ENCODE data around the gene ABCC1.

DNA sequence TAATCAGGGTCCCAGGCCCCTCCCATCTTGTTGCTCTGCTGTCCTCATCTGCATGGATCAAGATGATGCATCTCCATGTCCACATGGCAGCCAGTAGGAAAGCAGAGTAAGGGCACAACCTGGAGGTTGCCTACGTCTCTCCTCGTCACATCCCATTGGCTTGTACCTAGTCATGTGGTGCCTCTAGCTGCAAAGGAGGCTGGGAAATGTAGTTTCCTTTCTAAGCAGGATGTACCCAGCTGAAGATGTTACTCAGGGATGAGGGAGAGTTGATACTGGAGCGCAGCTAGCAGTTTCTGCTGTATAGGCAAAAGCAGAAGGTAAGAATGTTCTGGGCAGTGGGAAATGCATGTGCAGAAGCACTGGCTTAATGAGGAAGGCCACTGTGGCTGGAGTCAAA lies 20.8 kb downstream of the ABCC1 start:
- TF ChIP-seq ZNF362 (tag by site-specific recombination; IDR thresholded peaks at IDR 0.05), result no peak
- TF ChIP-seq ZNF658 (tag by site-specific recombination; IDR thresholded peaks at IDR 0.05), result no peak
- TF ChIP-seq, protein P1, sequence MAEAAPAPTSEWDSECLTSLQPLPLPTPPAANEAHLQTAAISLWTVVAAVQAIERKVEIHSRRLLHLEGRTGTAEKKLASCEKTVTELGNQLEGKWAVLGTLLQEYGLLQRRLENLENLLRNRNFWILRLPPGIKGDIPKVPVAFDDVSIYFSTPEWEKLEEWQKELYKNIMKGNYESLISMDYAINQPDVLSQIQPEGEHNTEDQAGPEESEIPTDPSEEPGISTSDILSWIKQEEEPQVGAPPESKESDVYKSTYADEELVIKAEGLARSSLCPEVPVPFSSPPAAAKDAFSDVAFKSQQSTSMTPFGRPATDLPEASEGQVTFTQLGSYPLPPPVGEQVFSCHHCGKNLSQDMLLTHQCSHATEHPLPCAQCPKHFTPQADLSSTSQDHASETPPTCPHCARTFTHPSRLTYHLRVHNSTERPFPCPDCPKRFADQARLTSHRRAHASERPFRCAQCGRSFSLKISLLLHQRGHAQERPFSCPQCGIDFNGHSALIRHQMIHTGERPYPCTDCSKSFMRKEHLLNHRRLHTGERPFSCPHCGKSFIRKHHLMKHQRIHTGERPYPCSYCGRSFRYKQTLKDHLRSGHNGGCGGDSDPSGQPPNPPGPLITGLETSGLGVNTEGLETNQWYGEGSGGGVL (tag by site-specific recombination; IDR thresholded peaks at IDR 0.05), result no peak
- TF ChIP-seq, protein P2, sequence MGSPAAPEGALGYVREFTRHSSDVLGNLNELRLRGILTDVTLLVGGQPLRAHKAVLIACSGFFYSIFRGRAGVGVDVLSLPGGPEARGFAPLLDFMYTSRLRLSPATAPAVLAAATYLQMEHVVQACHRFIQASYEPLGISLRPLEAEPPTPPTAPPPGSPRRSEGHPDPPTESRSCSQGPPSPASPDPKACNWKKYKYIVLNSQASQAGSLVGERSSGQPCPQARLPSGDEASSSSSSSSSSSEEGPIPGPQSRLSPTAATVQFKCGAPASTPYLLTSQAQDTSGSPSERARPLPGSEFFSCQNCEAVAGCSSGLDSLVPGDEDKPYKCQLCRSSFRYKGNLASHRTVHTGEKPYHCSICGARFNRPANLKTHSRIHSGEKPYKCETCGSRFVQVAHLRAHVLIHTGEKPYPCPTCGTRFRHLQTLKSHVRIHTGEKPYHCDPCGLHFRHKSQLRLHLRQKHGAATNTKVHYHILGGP (tag by site-specific recombination; IDR thresholded peaks at IDR 0.05), result no peak
- TF ChIP-seq CTCF (tag by site-specific recombination; IDR thresholded peaks at IDR 0.05), result no peak
- no peak for TF ChIP-seq INSM2 (tag by site-specific recombination; IDR thresholded peaks at IDR 0.05)
- TF ChIP-seq ZNF302 (tag by site-specific recombination; IDR thresholded peaks at IDR 0.05; ENCODE audit: low read depth), result no peak
- no peak for TF ChIP-seq SP3 (tag by site-specific recombination; IDR thresholded peaks at IDR 0.05)
- TF ChIP-seq OVOL3 (tag by site-specific recombination; IDR thresholded peaks at IDR 0.05), result no peak
- no peak for TF ChIP-seq GFI1B (tag by site-specific recombination; IDR thresholded peaks at IDR 0.05)
- TF ChIP-seq TCF7L2 (IDR thresholded peaks at IDR 0.05; ENCODE audit: borderline replicate concordance, low read depth, low read length), result no peak
- TF ChIP-seq ZBTB1 (tag by site-specific recombination; IDR thresholded peaks at IDR 0.05), result no peak
